WTC11 (cell line): Measurements from ENCODE around the gene RIN3. TPM values are rescaled to one million over a fixed set of nuclear protein-coding genes. Genes with fewer than 3 reads are reported as not detected.

ENCODE experiments used
- ATAC-seq: fragments of 200-7000 bp; cut with Tn5 transposase; 2 replicates; pipeline ENCODE4 v1.10.0; 2021; ENCODE audit warnings: mild to moderate bottlenecking, moderate library complexity
- CTCF ChIA-PET: fragments of 300-600 bp; sonication (Branson Sonifier 250); formaldehyde crosslinking; loops from one replicate; lab custom pipeline; 2021; ENCODE audit warnings: antibody characterized with exemption; lab: Charles Lee
- POLR2A ChIA-PET: fragments of 350-600 bp; sonication (Branson Sonifier 250); formaldehyde crosslinking; loops from one replicate; lab custom pipeline; 2021; ENCODE audit warnings: antibody characterized with exemption; lab: Charles Lee
- DNase-seq: peaks from one replicate; pipeline ENCODE4 v3.0.0; 2021; ENCODE audit warnings: low spot score
- H3K27ac Mint-ChIP-seq: 2 replicates; pipeline ENCODE4 v1.8.0; 2021; ENCODE audit warnings: mixed read lengths
- H3K27me3 Mint-ChIP-seq: 2 replicates; pipeline ENCODE4 v1.8.0; 2021; ENCODE audit warnings: low read depth, mild to moderate bottlenecking, moderate library complexity, mixed read lengths
- H3K36me3 Mint-ChIP-seq: 2 replicates; pipeline ENCODE4 v1.8.0; 2021; ENCODE audit warnings: mixed read lengths
- H3K4me1 Mint-ChIP-seq: 2 replicates; pipeline ENCODE4 v1.8.0; 2022; ENCODE audit warnings: mixed read lengths
- H3K4me3 Mint-ChIP-seq: 2 replicates; pipeline ENCODE4 v1.8.0; 2021; ENCODE audit warnings: mild to moderate bottlenecking, moderate library complexity, mixed read lengths
- H3K9me3 Mint-ChIP-seq: 2 replicates; pipeline ENCODE4 v1.8.0; 2021; ENCODE audit warnings: mixed read lengths
- EMX1 ChIP-seq: fragments of 250-450 bp; sonication (Bioruptor Pico); IDR thresholded peaks from 2 replicates; pipeline ENCODE4 v1.8.0; 2021; ENCODE audit warnings: mild to moderate bottlenecking
- IRF2 ChIP-seq: sonication (generic); formaldehyde crosslinking; IDR thresholded peaks from 2 replicates; pipeline ENCODE4 v1.8.0; 2022; ENCODE audit warnings: low read depth, missing genetic modification reagents, borderline replicate concordance
- JUN ChIP-seq: sonication (generic); formaldehyde crosslinking; IDR thresholded peaks from 2 replicates; pipeline ENCODE4 v1.8.0; 2023; ENCODE audit warnings: mild to moderate bottlenecking, missing genetic modification reagents
- RELA ChIP-seq: sonication (generic); formaldehyde crosslinking; IDR thresholded peaks from 2 replicates; pipeline ENCODE4 v1.8.1; 2022; ENCODE audit warnings: missing genetic modification reagents, mild to moderate bottlenecking, borderline replicate concordance
- SMAD4 ChIP-seq: sonication (generic); formaldehyde crosslinking; IDR thresholded peaks from 2 replicates; pipeline ENCODE4 v1.8.0; 2022; ENCODE audit warnings: mild to moderate bottlenecking, missing genetic modification reagents
- TCF7 ChIP-seq: sonication (generic); formaldehyde crosslinking; IDR thresholded peaks from 2 replicates; pipeline ENCODE4 v1.8.0; 2022; ENCODE audit warnings: mild to moderate bottlenecking, low read depth, missing genetic modification reagents, moderate library complexity
- TEAD1 ChIP-seq: sonication (generic); formaldehyde crosslinking; IDR thresholded peaks from 2 replicates; pipeline ENCODE4 v1.8.0; 2022; ENCODE audit warnings: mild to moderate bottlenecking, missing genetic modification reagents
- ZNF423 ChIP-seq: fragments of 250-450 bp; sonication (Bioruptor Pico); IDR thresholded peaks from 2 replicates; pipeline ENCODE4 v2.1.2; 2022; ENCODE audit warnings: mild to moderate bottlenecking, moderate library complexity
- total RNA-seq: library from RNA; stranded (reverse); gene quantifications from 3 replicates; pipeline ENCODE4 v1.2.3, GENCODE V29; 2021
- TF ChIP-seq, protein P1 (sequence below): sonication (generic); formaldehyde crosslinking; IDR thresholded peaks from 2 replicates; pipeline ENCODE4 v1.8.0; 2022; ENCODE audit warnings: mild to moderate bottlenecking, missing genetic modification reagents
- TF ChIP-seq, protein P2 (sequence below): sonication (generic); formaldehyde crosslinking; IDR thresholded peaks from 2 replicates; pipeline ENCODE4 v1.8.1; 2022; ENCODE audit warnings: low read depth, mild to moderate bottlenecking, moderate library complexity, missing genetic modification reagents, borderline replicate concordance
- TF ChIP-seq, protein P3 (sequence below): sonication (generic); formaldehyde crosslinking; IDR thresholded peaks from 2 replicates; pipeline ENCODE4 v1.8.0; 2022; ENCODE audit warnings: mild to moderate bottlenecking, missing genetic modification reagents
- TF ChIP-seq, protein P4 (sequence below): sonication (generic); formaldehyde crosslinking; IDR thresholded peaks from 2 replicates; pipeline ENCODE4 v1.8.1; 2023; ENCODE audit warnings: mild to moderate bottlenecking, missing genetic modification reagents
- TF ChIP-seq, protein P5 (sequence below): sonication (generic); formaldehyde crosslinking; conservative IDR thresholded peaks from 2 replicates; pipeline ENCODE4 v1.8.1; 2022; ENCODE audit warnings: mild to moderate bottlenecking, missing genetic modification reagents
- TF ChIP-seq, protein P6 (sequence below): sonication (generic); formaldehyde crosslinking; IDR thresholded peaks from 2 replicates; pipeline ENCODE4 v1.8.0; 2023; ENCODE audit warnings: mild to moderate bottlenecking, missing genetic modification reagents

RIN3 gene
- total RNA-seq, 1 experiment from 2014 or later, result 3.3 TPM

DNA sequence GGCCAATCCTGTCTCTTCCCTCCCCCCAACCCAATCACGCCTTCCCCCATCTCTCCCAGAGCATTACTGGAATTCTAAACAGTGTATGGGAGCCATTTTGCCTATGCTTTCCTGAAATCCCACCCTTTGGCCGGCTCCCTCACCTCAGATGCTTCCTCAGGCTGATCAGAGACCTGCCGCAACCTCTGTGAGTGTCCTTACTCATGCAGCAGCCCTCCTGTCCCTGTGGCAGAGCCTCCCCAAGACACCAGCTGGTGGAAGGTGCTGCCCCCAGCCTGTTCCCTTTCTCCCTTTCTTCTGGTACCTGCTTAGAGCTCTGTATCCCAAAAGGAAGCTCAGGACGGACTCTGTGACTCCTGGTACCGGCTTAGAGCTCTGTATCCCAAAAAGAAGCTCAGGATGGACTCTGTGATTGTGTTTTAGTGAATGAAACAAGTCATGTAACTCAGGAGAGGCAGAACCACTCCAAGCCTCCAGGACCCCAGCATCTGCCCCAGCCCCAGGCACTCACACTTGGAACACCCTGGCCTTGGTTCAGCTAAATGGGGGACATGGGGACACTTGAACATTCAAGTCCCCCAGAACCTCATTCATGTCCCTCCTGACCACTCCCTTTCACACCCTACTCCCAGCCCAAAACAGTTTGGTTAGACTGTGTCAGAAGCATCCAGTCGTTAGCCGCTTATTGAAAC, 29.3 kb upstream of the RIN3 start:
- no peak overlapping the region for H3K4me3 Mint-ChIP-seq

DNA sequence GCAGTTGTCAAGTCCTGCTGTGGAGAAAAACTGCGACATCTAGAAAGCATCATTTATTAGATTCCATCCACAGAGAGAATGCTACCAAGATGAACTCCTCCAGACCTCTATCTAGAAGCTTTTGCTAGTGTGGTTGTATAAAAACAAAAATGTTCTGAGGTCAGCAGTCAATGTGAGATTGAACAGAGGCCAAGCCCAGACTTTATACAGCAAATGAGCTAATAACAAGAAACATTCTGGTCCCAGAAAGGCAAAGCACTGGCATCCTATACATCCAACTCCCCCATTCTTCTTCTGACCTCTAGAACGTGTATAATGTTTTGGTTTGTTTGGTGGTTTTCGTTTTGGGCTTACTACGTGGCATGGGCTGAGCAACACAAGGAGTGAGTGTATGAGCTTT, 26.7 kb upstream of the RIN3 start:
- no peak for ATAC-seq
- TF ChIP-seq, protein P1, sequence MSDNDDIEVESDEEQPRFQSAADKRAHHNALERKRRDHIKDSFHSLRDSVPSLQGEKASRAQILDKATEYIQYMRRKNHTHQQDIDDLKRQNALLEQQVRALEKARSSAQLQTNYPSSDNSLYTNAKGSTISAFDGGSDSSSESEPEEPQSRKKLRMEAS, result no peak
- TF ChIP-seq, protein P2, sequence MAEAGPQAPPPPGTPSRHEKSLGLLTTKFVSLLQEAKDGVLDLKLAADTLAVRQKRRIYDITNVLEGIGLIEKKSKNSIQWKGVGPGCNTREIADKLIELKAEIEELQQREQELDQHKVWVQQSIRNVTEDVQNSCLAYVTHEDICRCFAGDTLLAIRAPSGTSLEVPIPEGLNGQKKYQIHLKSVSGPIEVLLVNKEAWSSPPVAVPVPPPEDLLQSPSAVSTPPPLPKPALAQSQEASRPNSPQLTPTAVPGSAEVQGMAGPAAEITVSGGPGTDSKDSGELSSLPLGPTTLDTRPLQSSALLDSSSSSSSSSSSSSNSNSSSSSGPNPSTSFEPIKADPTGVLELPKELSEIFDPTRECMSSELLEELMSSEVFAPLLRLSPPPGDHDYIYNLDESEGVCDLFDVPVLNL, result no peak
- TF ChIP-seq, protein P3, sequence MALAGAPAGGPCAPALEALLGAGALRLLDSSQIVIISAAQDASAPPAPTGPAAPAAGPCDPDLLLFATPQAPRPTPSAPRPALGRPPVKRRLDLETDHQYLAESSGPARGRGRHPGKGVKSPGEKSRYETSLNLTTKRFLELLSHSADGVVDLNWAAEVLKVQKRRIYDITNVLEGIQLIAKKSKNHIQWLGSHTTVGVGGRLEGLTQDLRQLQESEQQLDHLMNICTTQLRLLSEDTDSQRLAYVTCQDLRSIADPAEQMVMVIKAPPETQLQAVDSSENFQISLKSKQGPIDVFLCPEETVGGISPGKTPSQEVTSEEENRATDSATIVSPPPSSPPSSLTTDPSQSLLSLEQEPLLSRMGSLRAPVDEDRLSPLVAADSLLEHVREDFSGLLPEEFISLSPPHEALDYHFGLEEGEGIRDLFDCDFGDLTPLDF (CRISPR knock-in tag), result no peak
- TF ChIP-seq, protein P4, sequence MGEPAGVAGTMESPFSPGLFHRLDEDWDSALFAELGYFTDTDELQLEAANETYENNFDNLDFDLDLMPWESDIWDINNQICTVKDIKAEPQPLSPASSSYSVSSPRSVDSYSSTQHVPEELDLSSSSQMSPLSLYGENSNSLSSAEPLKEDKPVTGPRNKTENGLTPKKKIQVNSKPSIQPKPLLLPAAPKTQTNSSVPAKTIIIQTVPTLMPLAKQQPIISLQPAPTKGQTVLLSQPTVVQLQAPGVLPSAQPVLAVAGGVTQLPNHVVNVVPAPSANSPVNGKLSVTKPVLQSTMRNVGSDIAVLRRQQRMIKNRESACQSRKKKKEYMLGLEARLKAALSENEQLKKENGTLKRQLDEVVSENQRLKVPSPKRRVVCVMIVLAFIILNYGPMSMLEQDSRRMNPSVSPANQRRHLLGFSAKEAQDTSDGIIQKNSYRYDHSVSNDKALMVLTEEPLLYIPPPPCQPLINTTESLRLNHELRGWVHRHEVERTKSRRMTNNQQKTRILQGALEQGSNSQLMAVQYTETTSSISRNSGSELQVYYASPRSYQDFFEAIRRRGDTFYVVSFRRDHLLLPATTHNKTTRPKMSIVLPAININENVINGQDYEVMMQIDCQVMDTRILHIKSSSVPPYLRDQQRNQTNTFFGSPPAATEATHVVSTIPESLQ (CRISPR knock-in tag), result no peak
- no peak for TF ChIP-seq IRF2
- CTCF ChIA-PET, result no interaction called here
- POLR2A ChIA-PET, result no interaction called here
- DNase-seq, result no peak
- no peak overlapping the region for H3K27ac Mint-ChIP-seq
- no peaks in the 10 kb centered on the region for H3K9me3 Mint-ChIP-seq
- peaks cover 12% of the 10 kb centered on the region for H3K4me1 Mint-ChIP-seq
- H3K4me3 Mint-ChIP-seq, result no peak overlapping the region
- no peaks in the 10 kb centered on the region for H3K36me3 Mint-ChIP-seq
- H3K27me3 Mint-ChIP-seq, result no peaks in the 10 kb centered on the region; the same call in 1 of the 2 replicates

More for the DNA sequence above, 29.3 kb upstream of the RIN3 start:
- no peaks in the 10 kb centered on the region; the same call in 1 of the 2 replicates for H3K27me3 Mint-ChIP-seq
- CTCF ChIA-PET, result interaction anchor here (0.5 kb wide), 2 partner anchors 124 to 285 kb away, joined by 3 to 4 read pairs; no protein-coding TSS in a partner anchor
- ATAC-seq, result no peak
- DNase-seq, result no peak
- TF ChIP-seq, protein P5, sequence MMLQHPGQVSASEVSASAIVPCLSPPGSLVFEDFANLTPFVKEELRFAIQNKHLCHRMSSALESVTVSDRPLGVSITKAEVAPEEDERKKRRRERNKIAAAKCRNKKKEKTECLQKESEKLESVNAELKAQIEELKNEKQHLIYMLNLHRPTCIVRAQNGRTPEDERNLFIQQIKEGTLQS (CRISPR knock-in tag), result no peak
- TF ChIP-seq TEAD1, result no peak
- TF ChIP-seq JUN (CRISPR knock-in tag), result no peak
- TF ChIP-seq EMX1 (CRISPR knock-in tag), result no peak
- TF ChIP-seq, protein P6, sequence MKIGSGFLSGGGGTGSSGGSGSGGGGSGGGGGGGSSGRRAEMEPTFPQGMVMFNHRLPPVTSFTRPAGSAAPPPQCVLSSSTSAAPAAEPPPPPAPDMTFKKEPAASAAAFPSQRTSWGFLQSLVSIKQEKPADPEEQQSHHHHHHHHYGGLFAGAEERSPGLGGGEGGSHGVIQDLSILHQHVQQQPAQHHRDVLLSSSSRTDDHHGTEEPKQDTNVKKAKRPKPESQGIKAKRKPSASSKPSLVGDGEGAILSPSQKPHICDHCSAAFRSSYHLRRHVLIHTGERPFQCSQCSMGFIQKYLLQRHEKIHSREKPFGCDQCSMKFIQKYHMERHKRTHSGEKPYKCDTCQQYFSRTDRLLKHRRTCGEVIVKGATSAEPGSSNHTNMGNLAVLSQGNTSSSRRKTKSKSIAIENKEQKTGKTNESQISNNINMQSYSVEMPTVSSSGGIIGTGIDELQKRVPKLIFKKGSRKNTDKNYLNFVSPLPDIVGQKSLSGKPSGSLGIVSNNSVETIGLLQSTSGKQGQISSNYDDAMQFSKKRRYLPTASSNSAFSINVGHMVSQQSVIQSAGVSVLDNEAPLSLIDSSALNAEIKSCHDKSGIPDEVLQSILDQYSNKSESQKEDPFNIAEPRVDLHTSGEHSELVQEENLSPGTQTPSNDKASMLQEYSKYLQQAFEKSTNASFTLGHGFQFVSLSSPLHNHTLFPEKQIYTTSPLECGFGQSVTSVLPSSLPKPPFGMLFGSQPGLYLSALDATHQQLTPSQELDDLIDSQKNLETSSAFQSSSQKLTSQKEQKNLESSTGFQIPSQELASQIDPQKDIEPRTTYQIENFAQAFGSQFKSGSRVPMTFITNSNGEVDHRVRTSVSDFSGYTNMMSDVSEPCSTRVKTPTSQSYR (CRISPR knock-in tag), result no peak
- no peak for TF ChIP-seq TCF7 (CRISPR knock-in tag)
- TF ChIP-seq RELA (CRISPR knock-in tag), result no peak
- no peak for TF ChIP-seq ZNF423 (CRISPR knock-in tag)
- no peak for TF ChIP-seq SMAD4 (CRISPR knock-in tag)
- POLR2A ChIA-PET, result no interaction called here
- H3K36me3 Mint-ChIP-seq, result no peaks in the 10 kb centered on the region
- no peak overlapping the region for H3K27ac Mint-ChIP-seq
- H3K4me1 Mint-ChIP-seq, result peaks cover 19% of the 10 kb centered on the region
- peaks cover 10% of the 10 kb centered on the region for H3K9me3 Mint-ChIP-seq
